AG09319 (cell line): ENCODE measurements around the gene ZIM2.

ENCODE experiments used
- DNase-seq: peaks from one replicate; pipeline ENCODE4 v3.0.0-alpha.2; 2010; ENCODE audit warnings: low read depth; ENCODE audit errors: extremely low read depth
- CTCF ChIP-seq: IDR thresholded peaks from 2 replicates; pipeline ENCODE4 v1.5.1; 2011; ENCODE audit warnings: low read depth, mild to moderate bottlenecking, inconsistent platforms, low read length, moderate library complexity

Gene ZIM2

GRCh38 chr19:56821675-56822074 is 18.9 kb downstream of the ZIM2 start:
- DNase-seq = no peak
- no peak for TF ChIP-seq CTCF

- no peak for TF ChIP-seq CTCF
- no peak for DNase-seq
Measured at GRCh38 chr19:56821209-56821608, 19.3 kb downstream of the ZIM2 start.

- DNase-seq = no peak
- TF ChIP-seq CTCF = no peak
Measured at GRCh38 chr19:56819166-56819565, 21.4 kb downstream of the ZIM2 start.

GRCh38 chr19:56814656-56815055 is 25.9 kb downstream of the ZIM2 start:
- DNase-seq = no peak
- no peak for TF ChIP-seq CTCF

- no peak for TF ChIP-seq CTCF
- DNase-seq = no peak
Measured at GRCh38 chr19:56813531-56813930, 27.0 kb downstream of the ZIM2 start.

- DNase-seq = no peak
- no peak for TF ChIP-seq CTCF
Measured at GRCh38 chr19:56811480-56811879, 29.0 kb downstream of the ZIM2 start.

- DNase-seq = no peak
- no peak for TF ChIP-seq CTCF
Measured at GRCh38 chr19:56810260-56810659, 30.3 kb downstream of the ZIM2 start.
